SIG-M5 treated with dmso at 0.1 percent for 504 hours (cell line): ENCODE measurements around the gene DNAJC5.
A peak's percentile ranks its signal among the peaks of the same experiment; 100 is the strongest.

Experiments
- DNase-seq: peaks from one replicate; lab custom pipeline; 2025; ENCODE audit not compliant: unreplicated experiment; lab: John Stamatoyannopoulos, UW

The DNAJC5 gene

DNA sequence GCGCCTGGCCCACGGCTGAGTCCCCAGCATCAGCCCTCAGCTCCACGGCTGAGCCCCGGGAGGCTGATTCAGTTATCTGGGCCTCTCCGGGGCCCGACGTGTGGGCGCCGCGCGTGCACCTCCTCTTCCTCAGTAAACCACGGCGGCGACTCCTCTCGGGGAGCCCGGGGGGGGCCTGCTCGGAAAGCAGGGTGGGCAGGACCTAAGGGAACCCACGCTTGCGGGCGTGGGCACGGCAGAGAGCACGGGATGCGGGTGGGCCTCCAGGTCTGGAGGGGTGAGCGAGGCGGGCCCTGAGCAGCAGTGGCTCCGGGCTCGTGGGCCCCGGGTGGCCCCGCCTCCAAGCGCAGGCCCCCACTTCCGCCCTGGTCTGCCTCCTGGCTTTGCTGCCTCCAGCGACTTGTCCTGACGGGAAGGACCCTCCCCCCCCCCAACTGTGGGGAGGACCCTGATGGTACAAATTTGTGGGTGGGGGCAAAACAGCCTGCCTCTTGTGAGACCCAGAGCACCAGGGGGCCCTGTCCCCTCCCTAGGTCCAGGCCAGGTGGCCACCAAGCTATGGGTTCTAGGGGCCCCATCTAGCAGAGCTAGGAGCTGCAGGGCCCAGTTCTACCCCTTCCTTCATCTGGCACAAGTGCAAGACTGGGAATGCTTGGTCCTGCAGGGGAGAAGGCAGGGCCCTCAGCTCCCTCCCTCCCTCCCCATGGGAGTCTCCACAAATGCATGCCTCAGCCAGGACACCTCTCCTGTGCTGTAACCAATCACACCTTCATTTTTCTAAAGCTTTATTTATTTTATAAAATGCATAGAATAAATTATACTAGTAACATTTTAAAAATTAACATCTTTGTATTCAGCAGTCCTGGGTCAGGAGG is 44.4 kb downstream of the DNAJC5 start:
- DNase-seq, result no peak

DNA sequence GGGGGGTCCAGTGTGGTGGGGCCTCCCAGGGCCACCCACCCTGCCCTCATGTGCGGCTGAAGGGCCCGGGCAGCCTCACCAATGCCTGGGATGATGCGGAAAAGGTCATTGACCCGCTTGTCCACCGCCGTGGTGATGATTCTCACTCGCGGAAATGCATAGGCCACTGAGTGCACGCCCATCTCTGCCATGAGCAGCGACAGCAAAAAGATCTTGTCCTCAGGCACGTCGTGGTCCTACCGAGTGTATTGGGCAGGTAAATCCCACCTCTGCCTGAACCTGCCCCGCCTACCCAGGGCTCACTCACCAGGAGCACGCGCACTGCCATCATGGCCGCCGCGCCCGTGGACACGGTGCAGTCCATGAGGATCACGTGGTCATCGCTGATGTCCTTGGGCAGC is 45.1 kb downstream of the DNAJC5 start:
- no peak for DNase-seq

DNA sequence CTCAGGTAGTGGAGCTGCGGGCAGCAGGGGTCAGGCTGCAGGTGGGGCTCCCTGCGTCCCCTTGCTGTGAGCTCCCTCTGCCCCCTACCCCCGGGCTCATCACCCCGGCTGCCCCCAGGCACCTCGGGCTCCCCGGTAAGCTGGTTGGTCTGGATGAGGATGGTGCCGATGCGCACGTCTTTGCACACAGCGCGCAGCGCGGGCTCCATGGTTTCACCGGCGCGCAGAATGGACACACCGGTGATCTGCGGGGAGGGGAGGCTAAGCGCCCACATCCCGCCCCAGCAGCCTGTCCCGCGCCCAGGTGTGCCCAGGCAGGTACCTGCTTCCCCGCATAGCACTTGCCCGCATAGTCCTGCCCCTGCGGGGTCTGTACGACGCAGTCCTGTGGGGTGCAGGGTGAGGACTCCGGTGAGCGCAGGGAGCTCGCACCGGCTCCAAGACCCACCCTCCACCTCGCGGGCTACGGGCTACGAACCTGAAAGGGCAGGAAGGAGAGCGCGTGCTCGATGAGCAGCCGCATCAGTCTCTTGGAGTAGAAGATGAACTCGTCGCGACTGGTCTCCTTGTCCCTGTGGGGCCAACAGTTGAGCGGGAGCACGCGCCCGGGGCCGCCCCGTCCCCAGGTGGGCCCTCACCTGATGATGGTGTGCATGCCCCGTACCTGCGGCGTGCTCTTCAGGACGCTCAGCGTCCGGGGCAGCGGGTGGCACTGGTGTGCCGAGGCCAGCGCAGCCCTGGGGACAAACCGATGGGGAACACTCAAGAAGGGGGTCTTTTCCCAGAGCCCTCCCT is 45.7 kb downstream of the DNAJC5 start:
- no peak for DNase-seq

DNA sequence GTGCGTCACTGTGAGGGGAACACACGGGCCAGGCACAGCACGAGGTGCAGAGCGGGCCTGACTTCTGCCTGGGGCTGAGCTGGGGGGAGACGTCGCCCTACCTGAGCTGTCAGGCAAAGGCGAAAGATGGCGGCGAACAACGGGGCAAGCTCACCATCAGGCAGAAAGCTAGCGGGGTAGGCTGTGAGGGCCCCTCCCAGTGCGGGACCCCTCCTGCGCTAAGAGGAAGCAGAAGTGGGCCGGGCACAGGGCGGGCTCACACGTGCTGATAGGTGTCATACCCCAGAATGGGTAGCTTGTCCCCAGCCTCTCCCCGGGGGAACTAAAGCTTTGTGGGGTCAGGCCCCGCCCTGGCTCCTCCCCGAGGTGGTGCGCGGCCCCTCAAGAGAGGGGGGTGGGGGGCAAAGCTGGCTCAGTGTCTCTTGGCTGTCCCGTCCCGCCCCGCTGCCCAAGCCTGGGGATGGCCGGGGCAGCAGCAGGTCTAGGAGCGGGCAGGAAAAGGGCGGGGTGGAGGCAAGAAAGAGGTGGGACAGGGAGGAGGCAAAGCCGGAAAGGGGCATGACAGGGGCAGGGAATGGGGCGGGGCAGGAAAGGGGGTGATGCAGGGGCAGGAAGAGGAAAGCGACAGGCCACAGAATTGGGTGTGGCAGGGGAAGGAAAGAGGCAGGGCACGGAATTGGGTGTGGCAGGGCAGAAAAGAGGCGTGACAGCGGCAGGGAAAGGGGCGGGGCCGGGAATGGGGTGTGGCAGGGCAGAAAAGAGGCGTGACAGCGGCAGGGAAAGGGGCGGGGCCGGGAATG is 46.6 kb downstream of the DNAJC5 start:
- DNase-seq, result peak; percentile 44

DNA sequence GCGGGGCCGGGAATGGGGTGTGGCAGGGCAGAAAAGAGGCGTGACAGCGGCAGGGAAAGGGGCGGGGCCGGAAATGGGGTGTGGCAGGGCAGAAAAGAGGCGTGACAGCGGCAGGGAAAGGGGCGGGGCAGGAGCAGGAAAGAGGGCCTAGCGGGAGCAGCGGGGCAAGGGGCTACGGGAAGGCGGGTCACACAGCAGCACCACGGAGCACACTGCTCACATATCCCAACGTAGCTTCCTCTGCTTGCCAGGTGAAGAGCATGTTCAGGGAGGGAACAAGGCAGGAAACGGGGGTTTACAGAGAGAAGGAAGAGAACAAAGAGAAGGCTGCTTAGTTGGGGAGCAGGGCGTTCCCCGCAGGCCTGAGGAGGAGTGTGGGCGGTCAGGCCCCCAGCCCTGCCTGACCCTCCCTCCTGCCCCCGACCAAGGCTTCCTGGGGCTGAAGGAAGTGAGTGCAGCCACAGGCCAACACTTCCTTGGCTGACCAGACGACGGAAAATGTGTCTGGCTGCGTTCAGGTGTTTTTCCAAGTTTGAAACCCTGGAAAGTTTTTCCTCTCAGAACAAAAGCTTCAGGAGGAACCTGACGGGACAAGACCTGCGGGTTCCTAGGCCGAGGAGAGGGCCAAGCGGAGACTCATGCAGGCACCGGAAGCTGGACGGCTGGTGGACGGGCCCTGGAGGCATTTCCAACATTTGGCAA is 47.5 kb downstream of the DNAJC5 start:
- DNase-seq, result peak; percentile 13

DNA sequence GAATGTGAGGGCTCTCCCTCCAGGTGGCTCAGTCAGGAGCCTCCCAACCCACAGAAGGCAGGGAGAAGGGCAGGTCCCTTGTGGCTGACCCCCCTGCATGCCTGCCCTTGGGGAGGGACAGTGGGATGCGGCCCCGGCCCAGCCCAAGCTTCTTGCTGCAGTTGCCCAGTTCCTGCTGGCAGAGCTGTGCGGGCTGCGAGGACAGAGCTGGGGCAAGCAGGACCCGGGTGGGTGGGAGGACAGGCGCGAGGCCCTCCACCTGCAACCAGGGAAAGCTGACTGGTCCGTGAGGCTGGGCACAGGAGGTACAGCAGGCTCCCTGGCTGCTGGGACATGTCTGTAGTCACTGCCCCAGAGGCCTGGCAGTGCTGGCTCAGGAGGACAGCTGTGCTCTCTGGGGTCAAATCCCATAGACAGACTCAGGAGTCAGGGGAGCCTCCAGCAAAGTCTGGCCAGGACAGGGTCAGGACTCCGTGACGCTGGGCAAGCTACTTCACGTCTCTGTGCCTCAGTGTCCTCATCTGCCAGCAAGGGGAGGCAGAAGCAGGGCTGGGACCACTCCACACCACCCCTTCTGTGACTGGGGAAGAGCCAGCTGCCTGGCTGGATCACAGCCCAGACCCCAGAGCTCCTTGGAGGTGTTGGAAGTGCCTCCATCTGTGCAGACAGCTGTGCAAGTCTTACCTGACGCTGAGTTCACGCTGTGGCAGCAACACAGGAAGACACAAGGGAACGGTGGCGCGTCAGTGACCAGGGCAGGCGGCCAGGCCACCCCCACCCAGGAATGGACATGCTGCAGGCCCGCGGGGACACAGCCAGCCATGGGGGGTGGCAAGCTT is 48.3 kb downstream of the DNAJC5 start:
- no peak for DNase-seq

DNA sequence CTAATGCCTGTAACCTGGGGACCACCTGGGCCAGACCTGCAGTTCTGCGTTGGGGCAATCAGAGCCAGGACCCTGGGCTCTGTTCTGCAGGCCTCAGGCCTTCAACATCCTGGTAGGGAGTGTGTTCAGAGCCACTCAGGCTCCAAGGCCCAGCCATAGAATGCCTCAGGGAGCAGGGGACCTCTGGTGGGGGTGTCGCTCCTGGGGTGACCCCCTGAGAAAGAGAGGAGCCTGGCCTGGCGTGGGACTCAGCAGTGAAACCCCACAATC is 48.8 kb downstream of the DNAJC5 start:
- no peak for DNase-seq

DNA sequence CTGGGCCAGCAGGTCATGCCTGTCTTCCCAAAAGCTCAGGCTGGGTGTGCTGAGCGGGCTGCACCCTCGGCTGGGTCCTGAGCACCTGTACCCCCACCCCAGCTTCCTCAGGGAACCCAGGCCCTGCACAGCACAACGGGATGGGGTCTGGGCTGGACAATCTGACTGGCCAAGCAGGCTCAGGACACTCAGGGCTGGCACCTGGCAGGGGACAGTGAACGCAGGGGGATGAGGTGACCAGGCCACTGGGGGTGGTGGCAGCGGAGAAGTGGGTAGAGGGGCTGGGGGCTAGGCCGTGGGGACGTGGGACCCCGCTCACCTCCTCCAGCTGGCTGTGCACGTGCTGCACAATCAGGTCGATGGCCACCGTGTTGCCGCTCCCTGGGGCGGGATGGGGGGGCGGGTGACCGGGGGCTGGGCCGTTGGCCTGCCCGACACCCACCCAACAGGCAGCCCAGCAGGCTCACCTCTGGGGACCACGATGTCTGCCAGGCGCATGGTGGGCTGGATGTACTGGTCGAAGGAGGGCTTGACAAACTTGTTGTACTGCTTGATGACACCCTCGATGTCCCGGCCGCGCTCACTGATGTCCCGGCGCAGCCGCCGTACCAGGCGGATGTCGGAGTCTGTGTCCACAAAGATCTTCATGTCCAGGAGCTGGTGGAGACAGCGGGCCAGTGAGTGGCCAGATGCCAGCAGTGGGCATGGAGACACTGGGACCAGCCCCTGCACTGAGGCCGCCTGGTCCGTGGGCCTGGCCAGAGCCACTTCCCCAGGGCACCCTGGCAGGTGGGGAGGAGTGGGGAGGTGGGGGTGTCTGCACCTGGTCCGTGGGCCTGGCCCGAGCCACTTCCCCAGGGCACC is 49.4 kb downstream of the DNAJC5 start:
- DNase-seq, result no peak

DNA sequence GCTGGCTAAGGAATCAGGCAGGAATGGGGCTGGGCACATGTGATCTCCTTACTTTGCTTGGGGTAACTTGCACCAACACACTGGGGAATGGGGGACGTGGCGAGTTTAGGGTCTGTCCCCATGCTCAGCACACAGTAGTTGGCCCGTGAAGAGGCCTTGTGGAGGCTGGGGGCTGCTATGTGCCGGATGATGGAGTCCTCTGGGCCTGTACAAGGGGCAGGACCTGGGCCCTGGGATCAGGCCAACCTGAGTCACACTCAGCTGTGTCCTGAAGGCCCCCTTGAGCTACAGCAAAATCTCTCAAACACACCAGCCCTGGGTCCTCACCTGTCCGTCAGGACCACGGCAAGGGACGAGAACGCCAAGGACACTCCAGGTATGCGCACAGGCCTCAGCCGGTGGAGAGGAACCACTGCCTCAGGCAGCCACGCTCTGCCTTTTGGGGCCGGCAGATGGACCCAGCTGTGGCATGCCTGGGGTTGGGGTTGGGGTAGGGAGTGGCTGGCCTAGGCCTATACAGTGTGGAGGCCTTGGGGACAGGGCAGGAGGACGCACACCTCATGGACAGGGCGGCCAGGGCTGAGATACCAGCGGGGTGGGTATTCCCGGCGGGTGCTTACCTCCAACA is 50.2 kb downstream of the DNAJC5 start:
- DNase-seq, result no peak

DNA sequence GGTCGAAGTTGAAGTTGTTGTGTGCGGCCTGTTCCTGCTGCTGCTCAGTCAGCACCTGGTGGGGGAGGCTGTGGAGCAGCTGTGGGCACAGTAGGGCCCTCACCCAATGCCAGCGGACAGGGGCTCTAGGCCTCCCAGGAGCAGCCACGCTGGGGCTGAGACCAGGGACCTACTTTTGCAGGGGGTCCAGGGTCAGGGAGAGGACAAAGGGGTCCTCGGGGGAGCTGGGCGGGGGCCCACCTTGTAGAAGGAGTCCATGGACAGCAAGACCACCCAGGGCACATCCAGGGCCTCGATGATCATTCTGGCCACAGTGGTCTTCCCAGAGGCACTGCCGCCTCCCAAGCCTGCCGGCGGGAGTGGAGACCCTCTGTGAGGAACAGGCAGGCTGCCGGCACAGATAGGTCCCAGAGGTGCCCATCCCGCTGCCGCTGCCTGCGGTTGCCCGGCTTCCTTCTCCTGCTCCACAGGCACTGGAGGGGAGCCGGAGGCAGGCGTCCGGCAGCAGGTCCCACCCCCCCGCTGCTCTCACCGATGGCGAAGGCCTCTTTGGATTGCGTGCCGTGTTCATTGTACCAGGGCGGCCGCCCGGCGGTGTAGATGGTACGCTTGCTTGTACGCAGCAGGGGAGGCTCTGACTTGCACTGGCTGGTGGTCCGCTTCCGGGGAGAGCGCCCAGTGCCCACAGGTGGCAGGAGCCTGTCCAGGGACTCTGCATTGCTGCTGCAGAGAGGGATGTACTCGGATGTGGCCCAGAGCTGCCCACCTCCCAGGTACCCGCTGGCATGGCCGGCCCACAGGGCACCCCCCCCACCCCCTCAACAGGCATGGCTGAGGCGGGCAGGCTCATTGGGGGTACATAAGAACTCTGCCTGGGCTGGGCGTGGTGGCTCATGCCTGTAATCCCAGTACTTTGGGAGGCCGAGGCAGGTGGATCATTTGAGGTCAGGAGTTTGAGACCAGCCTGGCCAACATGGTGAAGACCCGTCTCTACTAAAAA is 51.3 kb downstream of the DNAJC5 start:
- DNase-seq, result no peak

DNA sequence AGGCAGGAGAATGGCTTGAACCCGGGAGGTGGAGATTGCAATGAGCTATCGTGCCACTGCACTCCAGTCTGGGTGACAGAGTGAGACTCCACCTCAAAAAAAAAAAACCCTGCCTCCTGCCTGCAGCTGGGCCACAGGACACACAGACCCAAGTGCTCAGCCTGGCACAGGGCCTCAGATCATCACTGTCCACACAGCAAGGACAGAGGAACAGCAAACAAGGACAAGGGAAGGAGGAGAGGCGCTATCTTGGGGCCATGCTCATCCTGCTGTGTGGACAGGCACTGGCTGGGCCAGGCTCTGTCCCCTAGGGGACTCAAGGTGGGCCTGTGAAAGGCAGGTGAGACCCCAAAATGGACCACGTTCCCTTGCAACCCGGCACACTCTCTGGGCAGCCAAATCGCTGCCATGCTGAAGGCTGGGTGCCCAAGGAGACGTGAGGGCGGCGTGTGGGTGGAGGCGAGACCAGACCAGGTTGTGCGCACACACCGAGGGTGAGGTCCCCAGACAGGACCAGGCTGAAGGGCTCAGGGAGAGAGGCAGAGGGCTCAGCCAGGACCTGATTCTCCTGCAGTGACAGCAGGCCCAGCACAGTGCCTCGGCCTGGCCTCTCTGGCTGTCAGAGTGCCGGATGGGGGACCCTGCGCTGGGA is 52.2 kb downstream of the DNAJC5 start:
- DNase-seq, result no peak

DNA sequence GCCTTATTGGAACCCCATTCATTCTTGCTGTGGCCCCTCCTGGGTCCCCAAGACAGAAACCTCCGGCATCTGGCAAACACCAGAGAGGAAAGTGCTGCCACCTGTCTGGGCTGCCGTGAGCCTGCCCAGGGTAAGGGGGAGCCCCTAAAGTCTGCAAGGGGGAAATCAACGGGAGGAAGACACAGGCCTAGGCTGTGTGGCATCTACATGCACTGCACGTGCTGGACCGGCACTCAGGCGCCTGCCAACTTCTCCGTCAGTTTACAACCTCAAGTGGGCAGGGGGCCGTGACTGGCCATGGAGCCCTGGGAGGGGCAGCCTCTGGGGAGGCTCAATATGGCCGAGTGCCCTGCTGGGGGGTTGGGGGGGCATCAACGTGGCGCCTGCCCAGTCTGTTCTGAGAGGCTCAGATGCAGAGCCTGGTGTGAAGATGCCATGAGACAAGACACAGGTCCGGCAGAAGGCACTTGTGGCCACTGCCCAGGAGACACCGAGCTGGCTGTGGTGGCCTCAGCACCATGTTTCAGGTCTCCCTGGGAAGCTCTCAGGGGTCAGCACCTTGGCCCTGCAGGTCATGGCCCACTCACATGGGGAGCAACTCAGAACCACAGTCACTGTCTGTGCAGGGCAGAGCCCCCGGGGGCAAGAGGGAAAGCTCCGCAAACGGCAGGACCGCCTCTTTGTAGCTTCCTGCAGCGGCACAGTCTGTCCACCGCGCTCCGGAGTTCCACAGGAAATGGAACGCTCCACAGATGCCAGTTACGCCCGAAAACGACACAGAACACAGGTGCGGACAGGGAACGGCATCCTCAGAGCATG is 52.9 kb downstream of the DNAJC5 start:
- DNase-seq, result no peak

DNA sequence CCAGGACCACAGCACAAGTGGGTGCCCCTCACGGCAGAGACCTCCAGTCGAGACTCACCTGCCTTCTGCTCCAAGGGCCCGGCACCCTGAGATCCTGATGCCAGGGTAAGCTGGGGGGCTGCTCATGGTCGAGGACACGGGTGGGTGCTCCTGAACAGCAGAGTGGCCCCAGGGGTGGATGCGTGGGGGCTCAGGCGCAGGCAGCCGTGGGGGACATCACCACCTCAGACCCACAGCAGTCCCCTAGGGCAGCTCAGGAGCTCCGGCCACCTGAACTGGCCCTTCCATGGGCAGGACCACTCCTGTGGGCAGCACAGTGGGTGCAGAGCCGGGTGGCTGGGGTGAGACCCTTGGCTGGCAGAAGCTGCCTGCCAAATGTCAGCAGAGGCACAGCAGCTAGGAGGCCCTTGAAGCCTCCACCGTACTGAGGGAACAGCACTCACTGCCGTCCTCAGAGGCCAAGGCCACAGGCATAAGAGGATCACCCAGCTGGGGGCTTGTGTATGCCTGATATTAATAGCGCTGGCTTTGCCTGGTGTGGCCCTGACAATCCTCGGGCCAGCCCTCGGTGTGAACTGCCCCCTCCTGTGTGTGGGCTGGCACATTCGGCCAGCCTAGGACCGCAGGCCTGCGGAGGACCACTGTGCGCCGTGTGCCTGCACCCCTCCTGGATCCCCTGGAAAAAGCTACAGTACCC is 55.9 kb downstream of the DNAJC5 start:
- no peak for DNase-seq

DNA sequence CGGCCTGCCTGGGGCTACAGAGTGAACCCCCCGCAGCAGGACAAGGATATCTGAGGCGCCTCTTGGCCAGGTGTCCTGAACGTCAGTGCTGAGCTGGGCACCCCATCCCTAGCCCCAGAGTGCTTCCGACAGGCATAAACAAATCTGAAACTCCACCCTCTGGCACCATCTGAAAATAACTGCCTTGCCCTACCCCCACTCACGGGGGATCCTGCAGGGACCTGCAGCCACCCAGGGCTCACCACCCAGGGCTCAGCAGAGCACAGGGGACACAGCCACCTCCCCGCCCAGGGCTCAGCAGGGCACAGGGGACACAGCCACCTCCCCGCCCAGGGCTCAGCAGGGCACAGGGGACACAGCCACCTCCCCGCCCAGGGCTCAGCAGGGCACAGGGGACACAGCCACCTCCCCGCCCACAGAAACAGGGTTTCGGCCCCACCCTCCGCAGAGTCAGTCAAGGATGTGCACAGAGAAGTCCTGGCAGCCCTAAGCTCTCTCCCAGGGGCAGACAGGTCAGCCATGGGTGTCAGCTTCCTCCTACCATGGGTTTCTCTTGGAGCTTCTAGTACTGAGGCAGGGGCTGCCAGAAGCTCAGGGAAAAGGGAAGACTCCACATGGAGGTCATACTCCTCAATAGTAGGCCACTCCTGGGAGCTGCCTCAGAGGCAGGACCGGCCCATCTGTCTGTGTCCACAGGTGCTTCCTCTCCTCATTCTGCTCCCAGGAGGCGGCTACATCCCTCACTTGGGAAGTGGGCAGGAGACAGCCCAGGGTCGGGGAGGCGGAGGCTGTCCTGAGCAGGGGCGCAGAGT is 56.7 kb downstream of the DNAJC5 start:
- no peak for DNase-seq

DNA sequence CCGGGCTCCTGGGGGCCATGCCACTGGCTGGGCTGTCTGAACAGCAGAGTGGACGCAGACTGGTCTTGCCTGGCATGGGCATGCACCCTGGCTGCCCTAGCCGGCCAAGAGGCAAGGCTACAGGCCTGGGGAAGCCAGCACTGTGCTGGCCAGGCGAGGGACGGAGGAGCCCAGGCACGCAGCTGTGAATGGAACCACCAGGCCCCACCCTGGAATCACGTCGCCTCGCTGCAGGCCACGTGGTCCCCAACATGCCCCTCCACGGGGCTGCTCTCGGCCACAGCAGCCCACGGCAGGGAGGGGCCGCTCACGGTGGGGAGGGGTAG is 57.2 kb downstream of the DNAJC5 start:
- no peak for DNase-seq
